GM21423 (cell line): Measurements from ENCODE around the gene WWOX.

Experiments used
- ATAC-seq: cut with Tn5 transposase; IDR thresholded peaks from one replicate; pipeline ENCODE4 v1.9.1; 2021; ENCODE audit warnings: mild to moderate bottlenecking, moderate library complexity; ENCODE audit not compliant: unreplicated experiment

WWOX gene

DNA sequence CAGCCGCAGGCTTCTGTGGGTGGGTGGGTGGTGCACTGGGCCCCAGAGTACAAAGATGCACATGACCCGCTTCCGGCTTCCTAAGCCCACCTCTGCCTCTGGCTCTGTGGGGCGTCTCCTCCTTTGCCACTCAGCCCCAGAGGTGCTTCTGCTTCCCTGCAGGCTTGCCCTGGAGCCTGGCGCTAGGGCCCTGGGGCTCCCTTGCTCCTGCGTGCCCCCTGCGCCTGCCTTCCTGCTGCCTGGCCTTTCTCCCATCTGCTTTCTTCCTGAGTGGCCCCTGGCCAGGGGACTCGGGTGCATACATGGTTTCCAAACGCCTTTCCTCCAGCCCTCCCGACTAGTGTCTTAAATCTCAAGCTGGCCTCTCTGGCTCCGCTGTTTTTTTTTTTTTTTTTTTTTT, 3.4 kb downstream of the WWOX start:
- ATAC-seq: no peak

DNA sequence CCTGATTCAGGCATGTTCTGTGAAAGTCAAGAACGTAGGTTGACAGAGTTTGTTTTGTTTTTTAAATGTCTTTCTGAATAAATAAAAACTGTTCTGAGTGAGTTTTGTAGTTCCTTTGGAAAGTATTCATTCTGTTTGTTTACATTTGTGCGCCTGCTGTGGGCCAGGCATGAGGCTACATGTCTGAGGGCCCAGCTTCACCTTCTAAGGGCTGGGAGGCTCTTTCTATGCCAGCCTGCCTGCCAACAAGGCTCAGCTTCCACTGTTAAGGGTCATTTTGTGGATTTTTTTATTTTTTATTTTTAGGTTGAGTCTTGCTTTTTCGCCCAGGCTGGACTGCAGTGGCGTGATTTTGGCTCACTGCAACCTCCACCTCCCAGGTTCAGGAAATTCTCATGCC, 6.1 kb downstream of the WWOX start:
- ATAC-seq: no peak

DNA sequence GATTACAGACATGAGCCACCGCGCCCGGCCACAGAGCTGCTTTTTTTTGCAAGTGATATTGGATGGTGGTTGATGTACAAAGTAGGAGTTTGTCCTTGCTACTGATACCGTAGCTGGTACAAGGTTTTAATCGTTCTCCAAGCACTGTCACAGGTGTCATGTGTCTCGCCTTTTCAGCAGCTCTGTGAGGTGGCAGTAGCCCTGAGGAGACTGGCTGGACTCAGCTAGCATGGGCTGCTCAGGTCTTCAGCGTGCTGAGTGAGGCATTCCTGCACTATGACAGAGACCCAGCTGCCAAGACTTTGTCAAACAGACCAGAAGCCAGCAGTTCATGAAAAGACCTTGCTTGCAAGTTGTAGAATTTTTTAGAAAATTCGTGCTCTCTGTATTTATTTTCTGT, 7.2 kb downstream of the WWOX start:
- no peak for ATAC-seq

DNA sequence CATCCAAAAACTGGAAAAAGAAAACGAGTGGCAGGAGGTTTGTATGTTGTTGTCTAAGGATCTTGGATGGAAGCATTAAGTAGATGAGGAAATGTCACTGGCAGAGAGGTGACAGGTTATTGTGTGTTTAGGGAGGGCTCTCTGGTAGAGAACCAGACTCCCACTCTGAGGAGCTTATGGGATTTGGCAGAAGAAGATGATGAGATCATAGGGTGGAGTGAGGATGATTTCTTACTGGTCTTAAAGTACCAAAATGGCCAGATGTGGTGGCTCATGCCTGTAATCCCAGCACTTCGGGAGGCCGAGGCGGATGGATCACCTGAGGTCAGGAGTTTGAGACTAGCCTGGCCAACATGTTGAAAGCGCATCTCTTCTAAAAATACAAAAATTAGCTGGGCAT, 9.0 kb downstream of the WWOX start:
- ATAC-seq: no peak

DNA sequence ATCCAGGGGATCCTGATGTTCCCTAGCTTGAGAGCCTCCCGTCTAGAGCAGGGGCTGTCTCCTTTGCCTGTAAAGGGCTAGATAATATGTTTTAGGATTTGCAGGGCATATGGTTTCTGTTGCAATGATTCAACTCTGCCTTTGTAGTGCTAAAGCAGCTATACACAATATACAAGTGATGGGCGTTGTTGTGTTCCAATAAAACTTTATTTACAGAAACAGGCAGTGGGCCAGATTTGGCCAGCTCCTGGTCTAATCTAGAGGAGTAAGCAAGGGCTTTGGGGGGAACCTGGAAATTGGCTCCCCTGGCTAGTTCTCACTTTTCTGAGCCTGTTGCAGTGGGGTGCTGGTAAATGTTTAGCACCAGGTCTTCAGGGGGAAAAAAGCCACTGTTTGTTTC, 13.8 kb downstream of the WWOX start:
- ATAC-seq: no peak

DNA sequence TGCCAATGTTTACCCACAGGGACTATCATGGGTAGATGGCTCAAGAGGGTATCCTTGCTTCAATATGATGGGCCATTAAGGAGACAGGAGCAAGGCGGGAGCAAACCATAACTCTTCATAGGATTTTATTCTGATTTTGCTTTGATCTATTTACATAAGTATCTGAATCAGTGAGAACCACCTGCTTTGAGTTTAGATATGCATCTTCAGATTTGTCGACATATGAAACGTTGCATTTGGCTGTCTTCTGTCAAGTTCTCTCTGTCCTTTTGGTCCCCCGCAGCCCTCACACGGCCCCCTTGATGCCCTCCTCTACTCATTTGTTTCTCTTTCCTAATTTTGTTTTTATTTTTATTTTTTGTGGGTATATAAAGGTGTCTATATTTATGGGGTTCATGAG, 16.2 kb downstream of the WWOX start:
- no peak for ATAC-seq

DNA sequence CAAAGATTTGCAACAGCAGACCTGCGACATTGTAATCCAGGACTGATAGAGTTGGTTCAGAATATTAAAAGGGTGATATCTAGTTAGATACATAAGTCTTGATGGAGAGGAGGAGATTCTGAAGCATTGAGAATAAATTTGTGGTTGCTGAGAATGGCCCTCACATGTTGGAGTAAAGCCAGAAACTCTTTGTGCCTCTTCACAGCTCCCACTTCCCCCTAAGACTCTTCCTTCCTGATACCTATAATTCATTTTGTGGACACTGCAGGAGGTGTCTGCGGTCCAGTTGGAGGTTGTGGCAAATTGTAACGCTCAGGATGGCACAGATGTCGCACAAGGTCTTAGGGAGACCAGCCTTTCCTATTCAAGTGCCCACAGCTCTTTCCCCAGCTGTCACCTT, 17.5 kb downstream of the WWOX start:
- ATAC-seq: no peak

DNA sequence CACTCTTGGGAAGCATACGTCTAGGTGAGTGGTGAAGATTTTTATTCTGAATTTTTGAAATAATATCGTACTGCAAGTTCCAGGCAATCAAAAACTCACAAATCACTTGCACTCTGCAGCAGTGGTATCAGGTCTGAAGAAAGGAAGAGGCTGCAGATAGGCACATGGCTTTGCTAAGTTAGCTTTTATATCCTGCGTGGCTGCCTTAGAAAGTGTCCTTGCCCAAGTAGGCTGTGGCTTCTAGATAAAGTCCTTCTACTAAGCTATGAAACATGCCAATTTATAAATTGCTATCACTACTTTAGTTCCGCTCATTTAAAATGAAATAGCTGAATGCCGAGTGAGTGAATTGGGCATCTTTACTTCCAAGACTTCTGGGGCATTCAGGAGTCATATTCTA, 17.9 kb downstream of the WWOX start:
- ATAC-seq: no peak

DNA sequence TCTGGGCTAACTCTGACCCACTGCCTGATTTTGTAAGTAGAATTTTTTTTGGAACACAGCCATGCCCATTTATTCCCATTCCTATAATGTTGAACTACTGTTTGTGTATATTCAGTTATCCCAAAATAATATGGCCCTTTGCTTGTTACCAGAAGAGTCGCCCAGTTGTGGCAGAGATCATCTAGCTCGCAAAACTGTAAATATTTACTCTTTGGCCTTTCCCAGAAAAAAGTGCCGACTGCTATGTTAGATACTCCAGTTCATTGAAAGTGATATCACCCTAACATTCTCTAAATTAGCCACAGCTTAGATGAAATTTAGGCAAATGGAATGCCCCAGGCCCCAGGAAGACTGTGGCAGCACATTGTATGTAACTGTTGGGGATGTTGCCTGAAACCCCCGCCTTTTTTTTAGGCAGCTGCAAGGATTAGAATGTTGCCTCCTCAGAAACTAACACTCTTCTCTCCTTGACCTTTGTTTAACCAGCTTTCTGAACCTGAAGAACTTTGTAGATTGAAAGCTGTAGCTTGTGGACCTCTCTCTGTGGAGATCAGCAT, 19.1 kb downstream of the WWOX start:
- no peak for ATAC-seq

DNA sequence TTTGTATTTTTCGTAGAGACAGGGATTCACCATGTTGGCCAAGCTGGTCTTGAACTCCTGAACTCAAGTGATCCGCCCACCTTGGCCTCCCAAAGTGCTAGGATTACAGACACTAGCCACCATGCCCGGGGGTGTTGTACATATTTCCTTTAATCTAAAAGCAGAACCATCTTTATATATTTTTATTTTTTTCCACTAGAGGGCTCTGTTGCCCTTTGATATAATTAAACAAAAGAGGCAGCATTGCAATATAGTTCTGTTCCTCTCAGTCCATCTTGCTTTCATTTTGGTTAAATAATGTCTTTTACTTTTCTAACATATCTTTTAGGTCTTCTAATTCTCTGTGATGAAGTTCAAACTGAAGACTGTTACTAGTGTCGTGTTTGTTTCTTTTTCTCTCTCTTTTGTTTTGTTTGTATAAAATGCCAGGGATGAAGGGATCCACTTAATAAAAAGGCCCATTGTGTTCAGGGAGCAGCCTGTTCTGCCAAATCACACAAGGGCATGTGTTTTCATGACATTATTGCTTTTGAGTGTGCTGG, 23.4 kb downstream of the WWOX start:
- ATAC-seq: peak; percentile 82

DNA sequence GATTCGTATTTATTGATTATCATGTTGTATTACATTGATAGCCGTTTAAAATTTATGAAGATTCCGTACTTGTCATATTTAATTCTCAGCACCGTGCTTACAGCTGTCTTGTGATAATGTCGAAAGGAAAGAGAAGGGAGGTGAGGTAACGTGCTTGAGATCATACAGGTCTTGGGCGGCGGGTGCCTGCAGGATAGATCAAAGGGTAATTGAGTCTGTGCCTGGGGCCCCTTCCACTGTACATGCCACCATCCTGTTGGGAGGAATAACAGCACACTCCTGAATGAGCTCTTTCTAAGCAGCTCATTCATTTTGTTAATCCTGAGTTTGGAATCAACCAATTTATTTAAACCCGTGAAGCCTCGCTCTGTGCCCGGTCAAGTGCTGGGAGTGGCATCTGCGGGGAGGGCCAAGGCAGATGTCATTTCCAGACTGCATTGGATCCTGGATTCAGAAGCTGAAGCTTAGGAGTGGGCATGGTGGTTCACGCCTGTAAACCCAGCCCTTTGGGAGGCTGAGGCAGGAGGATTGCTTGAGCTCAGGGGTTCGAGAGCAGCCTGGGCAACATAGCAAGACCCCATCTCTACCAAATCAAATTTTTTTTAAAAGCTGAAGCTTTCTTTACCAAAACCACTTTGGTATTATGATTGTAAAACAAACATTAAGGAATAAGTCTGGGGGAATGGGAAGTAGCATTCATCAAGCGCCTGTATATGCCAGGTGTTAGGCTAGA, 25.8 kb downstream of the WWOX start:
- ATAC-seq: no peak

DNA sequence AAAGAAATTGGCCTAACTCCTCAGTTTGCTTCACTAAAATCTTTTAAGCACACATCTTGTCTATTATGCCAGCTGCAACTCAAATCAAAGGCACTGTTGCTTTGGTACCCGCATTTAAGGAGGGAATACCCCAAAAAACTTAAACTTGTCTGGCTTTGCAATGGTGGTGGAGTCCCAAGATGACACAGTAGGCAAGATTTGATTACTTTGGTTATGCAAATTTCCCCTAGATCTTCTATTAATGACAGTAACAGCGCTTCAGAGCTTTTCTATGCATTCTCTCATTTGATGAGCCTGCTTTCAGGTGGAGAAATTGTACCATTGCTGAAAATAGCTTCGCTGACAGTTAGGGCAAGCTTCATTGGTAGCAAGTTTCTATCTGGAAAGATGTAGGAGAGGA, 27.2 kb downstream of the WWOX start:
- no peak for ATAC-seq

DNA sequence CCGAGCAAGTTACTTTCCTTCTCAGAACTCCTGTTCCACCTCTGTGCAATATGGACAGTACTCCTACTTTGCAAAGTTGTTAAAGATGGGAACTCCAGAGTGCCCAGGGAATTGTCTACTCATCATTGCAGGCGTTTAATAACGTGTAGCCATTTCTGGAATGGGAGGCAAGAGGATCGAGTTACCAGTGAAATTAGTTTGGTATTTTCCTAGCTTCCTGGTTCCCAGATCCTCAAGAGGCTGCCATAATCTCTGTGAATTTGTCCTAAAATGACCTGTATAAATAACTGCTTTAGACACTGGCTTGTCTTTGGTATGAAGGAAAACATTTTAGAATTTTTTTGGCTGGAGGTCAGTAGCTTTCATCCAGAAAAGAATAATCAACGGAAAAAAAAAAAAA, 27.7 kb downstream of the WWOX start:
- ATAC-seq: no peak

DNA sequence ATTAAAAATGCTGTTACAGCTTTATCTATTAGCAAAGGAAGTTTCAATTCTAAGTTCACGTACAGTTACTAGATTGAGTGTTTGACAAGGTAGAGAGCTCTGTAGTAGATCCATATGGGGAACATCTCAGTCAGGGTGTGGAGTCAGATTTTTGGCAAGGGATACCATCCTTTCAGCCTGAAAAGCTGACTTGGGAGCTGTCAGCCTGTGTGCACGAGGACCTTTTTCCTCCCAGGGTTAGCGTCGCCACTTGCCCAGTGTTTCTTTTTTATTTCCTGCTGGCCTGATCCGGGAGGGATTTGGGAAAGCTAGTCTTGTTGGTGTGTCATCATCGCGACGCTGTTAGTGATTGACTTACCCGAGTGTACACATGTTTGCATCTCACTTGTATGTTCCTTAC, 29.5 kb downstream of the WWOX start:
- no peak for ATAC-seq

DNA sequence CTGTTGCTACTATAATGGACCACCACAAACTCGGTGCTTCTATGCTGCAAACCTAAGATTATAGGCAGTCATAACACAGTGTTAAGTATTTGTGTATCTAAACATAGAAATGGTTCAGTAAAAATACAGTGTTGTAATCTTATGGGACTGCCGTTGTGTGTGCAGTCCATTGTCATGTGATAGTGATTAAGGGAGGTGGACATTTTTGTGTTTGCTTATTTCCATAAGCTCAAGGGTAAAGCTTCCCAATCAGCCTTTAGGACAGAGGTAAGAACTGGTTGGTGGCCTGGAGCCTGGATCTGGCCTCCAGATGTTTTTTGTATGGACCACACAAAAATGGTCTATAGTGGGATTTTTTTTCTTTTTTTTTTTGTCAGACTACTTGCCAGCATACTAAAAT, 29.9 kb downstream of the WWOX start:
- ATAC-seq: no peak

DNA sequence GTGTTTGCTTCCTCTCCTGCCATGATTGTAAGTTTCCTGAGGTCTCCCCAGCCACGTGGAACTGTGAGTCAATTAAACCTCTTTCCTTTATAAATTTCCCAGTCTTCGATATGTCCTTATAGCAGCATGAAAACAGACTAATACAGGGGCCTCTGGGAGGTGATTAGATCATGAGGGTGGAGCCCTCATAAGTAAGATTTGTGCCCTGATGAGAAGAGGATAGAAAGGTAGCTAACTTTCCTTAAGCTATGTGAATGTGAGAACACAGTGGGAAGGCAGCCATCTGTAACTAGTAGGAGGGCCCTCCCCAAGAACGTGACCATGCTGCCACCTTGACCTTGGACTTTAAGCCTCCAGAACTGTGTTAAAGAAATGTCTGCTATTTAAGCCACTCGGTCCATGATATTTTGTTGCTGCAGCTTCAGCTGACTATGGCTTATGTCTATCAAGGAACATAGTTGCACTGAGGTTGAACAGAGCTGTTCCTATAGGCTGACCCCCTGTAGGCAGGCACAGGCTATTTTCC, 30.7 kb downstream of the WWOX start:
- ATAC-seq: no peak

DNA sequence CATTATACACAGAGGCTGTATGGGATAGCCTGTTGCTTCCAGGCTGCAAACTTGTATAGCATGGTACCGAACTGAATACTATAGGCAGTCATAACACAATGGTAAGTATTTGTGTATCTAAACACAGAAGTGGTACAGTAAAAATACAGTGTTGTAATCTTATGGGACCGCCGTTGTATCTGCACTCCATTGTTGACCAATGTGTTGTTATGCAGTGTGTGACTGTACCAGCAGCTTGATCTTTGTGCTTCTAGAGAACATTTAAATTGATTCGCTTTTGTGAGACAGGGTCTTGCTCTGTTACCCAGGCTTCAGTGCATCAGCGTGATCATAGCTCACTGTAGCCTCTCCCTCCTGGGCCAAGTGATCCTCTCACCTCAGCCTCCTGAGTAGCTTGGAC, 31.5 kb downstream of the WWOX start:
- ATAC-seq: no peak

DNA sequence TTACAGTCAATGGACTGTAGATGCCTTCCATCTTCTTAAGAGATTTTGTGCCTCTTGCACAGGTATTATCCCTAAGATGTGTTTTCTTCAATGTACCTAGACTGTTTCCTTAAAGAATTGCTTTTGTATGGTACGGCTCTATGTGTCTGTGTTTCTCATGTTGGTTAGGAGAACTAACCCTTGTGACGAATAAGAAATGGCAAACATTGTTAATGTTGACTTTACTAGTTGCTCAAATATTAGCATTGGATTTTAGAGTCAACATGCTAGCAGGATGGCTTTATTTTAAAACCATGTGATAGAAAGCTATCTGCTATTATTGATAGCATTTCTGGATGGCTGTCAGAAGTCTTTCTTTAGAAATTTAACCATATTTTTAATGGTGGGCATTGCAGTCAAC, 34.5 kb downstream of the WWOX start:
- no peak for ATAC-seq

DNA sequence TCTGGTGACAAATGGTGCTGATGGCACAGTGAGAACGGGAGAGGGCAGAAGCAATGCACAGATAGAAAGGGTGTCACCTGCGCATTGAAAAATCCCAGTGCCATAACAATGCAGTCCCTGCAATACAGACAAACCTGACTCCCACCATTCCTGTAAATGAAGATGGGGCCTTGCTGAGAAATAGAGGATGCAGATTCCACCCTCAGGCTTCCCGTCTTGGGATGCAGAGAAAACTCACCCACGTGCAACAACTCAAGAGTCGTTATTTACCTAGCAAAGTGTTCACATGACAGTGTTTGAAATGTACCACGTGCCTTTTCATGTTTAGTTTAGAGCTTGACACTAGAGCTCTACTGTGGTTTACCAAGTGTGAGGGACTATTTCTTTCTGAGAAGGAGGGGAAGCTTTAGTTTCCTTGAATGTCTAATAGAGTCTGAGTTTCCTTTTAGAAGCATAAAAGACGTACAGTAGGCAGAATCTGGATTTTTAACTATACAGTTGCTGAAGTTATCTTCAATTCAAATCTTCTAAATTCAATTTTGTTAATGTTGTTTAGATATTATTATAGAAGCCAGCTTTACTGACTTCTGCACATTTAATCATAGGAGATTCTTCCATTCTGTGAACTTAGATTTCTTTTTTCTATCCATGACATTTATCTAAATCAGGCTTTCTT, 35.6 kb downstream of the WWOX start:
- ATAC-seq: no peak

DNA sequence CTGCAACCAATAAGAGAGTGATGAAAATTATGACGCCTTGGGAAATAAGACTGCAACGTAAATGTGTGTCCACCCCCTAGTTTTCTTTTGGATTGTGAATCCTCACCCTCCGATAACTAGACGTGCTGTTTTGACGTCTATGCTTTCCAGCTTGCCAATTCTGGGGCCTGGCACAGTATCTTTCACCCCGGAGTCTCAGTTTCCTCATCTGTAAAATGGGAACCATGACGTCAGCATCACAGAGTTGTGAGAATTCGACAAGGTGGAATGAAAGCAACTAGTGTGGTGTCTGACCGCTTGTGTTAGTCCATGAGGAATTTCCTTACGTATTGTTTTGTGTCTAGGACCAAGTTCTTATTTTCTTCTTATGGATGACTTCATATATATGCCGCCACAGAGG, 37.7 kb downstream of the WWOX start:
- no peak for ATAC-seq

DNA sequence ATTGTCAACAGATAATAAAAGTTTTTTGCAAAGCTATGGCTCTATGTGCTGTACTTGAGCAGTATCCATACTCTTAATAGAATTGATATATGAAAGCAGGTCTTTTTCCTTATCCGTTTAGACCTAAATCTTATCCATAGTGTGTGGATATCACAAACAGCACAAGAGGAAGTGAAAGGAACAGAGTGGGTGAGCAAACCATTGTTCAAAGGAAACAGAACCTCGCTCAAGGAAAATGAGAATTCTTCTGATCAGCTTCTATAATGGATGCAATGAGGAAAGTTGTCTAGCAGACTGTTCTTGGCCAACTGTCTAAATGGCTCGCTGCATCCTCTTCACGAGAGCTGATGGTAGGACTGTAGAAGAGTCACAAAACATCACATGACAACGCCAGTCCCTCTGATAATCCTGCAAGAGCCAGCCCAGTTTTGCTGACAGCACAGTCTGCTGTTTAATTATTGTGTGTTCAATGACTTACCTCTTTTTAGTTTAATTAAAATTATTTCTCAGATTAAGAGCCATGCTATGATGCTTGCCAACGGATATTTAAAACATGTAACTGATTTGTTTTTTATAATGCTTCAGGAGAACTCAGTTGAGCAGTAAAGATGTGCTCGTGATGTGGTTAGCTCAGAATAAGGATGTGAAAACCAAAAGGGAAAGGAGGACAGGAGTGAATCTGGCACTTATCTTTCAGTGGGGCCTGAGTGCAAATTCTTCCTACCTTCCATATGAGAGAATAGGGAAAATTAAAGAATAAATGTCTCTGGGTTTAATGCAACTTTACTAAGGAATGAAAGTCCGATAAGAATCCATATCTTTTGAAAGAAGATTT, 38.5 kb downstream of the WWOX start:
- no peak for ATAC-seq
